HepG2 (cell line): ENCODE measurements around the gene BPHL. TPM values are rescaled to one million over a fixed set of nuclear protein-coding genes. Genes with fewer than 3 reads are reported as not detected.

ENCODE experiments used
- ELF4 ChIP-seq: sonication (generic); formaldehyde crosslinking; IDR thresholded peaks from 2 replicates; pipeline ENCODE4 v1.5.0; 2020; ENCODE audit warnings: missing genetic modification reagents, mild to moderate bottlenecking, moderate library complexity, borderline replicate concordance
- HOXA7 ChIP-seq: sonication (generic); formaldehyde crosslinking; IDR thresholded peaks from 2 replicates; pipeline ENCODE4 v1.8.1; 2022; ENCODE audit warnings: mild to moderate bottlenecking, missing genetic modification reagents, moderate library complexity
- NR1H2 ChIP-seq: sonication (generic); formaldehyde crosslinking; IDR thresholded peaks from 2 replicates; pipeline ENCODE4 v1.8.1; 2022; ENCODE audit warnings: low read depth, missing genetic modification reagents, borderline replicate concordance
- PAF1 ChIP-seq: IDR thresholded peaks from 2 replicates; pipeline ENCODE4 v1.6.1; 2016; ENCODE audit warnings: missing genetic modification reagents, missing compliant biosample characterization
- RARG ChIP-seq: sonication (generic); formaldehyde crosslinking; IDR thresholded peaks from 2 replicates; pipeline ENCODE4 v1.4.0; 2020; ENCODE audit warnings: low read depth, mild to moderate bottlenecking, missing genetic modification reagents
- RXRB ChIP-seq: IDR thresholded peaks from 2 replicates; pipeline ENCODE4 v1.6.1; 2016; ENCODE audit warnings: borderline replicate concordance, missing genetic modification reagents, missing compliant biosample characterization
- SALL1 ChIP-seq: sonication (generic); formaldehyde crosslinking; IDR thresholded peaks from 2 replicates; pipeline ENCODE4 v1.8.0; 2022; ENCODE audit warnings: mild to moderate bottlenecking, missing genetic modification reagents
- SOX6 ChIP-seq, 2 experiments: fragments of 450-650 bp in 1 of 2; sonication (generic) in 1 of 2; formaldehyde crosslinking in 1 of 2; IDR thresholded peaks; 2 replicates each; pipeline versions ENCODE4 v1.4.0 to v1.6.1; 2017 to 2020; ENCODE audit warnings: antibody characterized with exemption in 1 of 2, mild to moderate bottlenecking in 1 of 2, missing genetic modification reagents in 1 of 2
- TAF15 ChIP-seq: fragments of 200-400 bp; formaldehyde crosslinking; IDR thresholded peaks from one replicate; pipeline ENCODE4 v1.6.1; 2018; ENCODE audit warnings: mild to moderate bottlenecking, low read depth, low read length; ENCODE audit not compliant: poor library complexity, severe bottlenecking
- TBL1XR1 ChIP-seq: fragments of 150-350 bp; IDR thresholded peaks from 2 replicates; pipeline ENCODE4 v1.6.1; 2014; ENCODE audit warnings: borderline replicate concordance, low read length; ENCODE audit not compliant: partially characterized antibody
- THYN1 ChIP-seq: sonication (generic); formaldehyde crosslinking; IDR thresholded peaks from 2 replicates; pipeline ENCODE4 v1.8.1; 2023; ENCODE audit warnings: low read depth, mild to moderate bottlenecking, moderate library complexity, missing genetic modification reagents, borderline replicate concordance
- YY1 ChIP-seq: IDR thresholded peaks from 2 replicates; pipeline ENCODE4 v1.6.1; 2011; ENCODE audit warnings: low read length, low read depth, moderate library complexity, mild to moderate bottlenecking; ENCODE audit not compliant: insufficient read depth, insufficient replicate concordance
- ZFP1 ChIP-seq: IDR thresholded peaks from 2 replicates; pipeline ENCODE4 v1.6.1; 2016
- ZNF121 ChIP-seq: sonication (generic); formaldehyde crosslinking; IDR thresholded peaks from 2 replicates; pipeline ENCODE4 v1.5.0; 2020; ENCODE audit warnings: mild to moderate bottlenecking, missing genetic modification reagents
- ZNF367 ChIP-seq: sonication (generic); formaldehyde crosslinking; IDR thresholded peaks from 2 replicates; pipeline ENCODE4 v1.4.0; 2020; ENCODE audit warnings: missing genetic modification reagents, borderline replicate concordance
- polyA plus RNA-seq, 8 experiments: library from polyadenylated mRNA; depleted of rRNA in 3 of 8; stranded (reverse) in 7 of 8; unstranded in 1 of 8; fragments of >200 nt; fragmentation: Illumina TruSeq in 4 of 8; extraction: Trizol in 4 of 8; gene quantifications; 2 replicates each; pipeline versions ENCODE4 v1.2.1 to v1.2.3, GENCODE V29; 2011 to 2016; ENCODE audit warnings: low read depth in 4 of 8, missing spikeins in 1 of 8, mixed read lengths in 1 of 8; ENCODE audit not compliant: insufficient read depth in 1 of 8
- total RNA-seq, 5 experiments: library from RNA; depleted of rRNA; stranded (reverse); fragments of >200 nt; fragmentation: Illumina TruSeq; extraction: Trizol; gene quantifications; 2 replicates each; pipeline ENCODE4 v1.2.3, GENCODE V29; 2016; ENCODE audit warnings: low read depth in 1 of 5
- TF ChIP-seq, protein P1 (sequence below), 2 experiments: IDR thresholded peaks; 2 replicates each; pipeline ENCODE4 v1.6.1; 2011 to 2012; ENCODE audit warnings: low read length in 2 of 2, borderline replicate concordance in 1 of 2, low read depth in 1 of 2, mild to moderate bottlenecking in 1 of 2, moderate library complexity in 1 of 2
- TF ChIP-seq, protein P2 (sequence below): sonication (generic); formaldehyde crosslinking; IDR thresholded peaks from 2 replicates; pipeline ENCODE4 v1.4.0; 2020; ENCODE audit warnings: missing genetic modification reagents
- TF ChIP-seq, protein P3 (sequence below): sonication (generic); formaldehyde crosslinking; IDR thresholded peaks from 2 replicates; pipeline ENCODE4 v1.4.0; 2020; ENCODE audit warnings: mild to moderate bottlenecking, missing genetic modification reagents, borderline replicate concordance

The BPHL gene
- total and polyA plus RNA-seq, 2 of the 13 experiments (the other 11 are each of a cell fraction or from before 2014, with no cell fraction given), result 37.8 to 39.5 TPM

GRCh38 chr6:3139090-3139903, 20.8 kb downstream of the BPHL start (continued):
- TF ChIP-seq, protein P1, sequence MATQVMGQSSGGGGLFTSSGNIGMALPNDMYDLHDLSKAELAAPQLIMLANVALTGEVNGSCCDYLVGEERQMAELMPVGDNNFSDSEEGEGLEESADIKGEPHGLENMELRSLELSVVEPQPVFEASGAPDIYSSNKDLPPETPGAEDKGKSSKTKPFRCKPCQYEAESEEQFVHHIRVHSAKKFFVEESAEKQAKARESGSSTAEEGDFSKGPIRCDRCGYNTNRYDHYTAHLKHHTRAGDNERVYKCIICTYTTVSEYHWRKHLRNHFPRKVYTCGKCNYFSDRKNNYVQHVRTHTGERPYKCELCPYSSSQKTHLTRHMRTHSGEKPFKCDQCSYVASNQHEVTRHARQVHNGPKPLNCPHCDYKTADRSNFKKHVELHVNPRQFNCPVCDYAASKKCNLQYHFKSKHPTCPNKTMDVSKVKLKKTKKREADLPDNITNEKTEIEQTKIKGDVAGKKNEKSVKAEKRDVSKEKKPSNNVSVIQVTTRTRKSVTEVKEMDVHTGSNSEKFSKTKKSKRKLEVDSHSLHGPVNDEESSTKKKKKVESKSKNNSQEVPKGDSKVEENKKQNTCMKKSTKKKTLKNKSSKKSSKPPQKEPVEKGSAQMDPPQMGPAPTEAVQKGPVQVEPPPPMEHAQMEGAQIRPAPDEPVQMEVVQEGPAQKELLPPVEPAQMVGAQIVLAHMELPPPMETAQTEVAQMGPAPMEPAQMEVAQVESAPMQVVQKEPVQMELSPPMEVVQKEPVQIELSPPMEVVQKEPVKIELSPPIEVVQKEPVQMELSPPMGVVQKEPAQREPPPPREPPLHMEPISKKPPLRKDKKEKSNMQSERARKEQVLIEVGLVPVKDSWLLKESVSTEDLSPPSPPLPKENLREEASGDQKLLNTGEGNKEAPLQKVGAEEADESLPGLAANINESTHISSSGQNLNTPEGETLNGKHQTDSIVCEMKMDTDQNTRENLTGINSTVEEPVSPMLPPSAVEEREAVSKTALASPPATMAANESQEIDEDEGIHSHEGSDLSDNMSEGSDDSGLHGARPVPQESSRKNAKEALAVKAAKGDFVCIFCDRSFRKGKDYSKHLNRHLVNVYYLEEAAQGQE (IDR thresholded peaks at IDR 0.05; ENCODE audit: borderline replicate concordance in 1 of 2, low read depth in 1 of 2, low read length in 2 of 2), result peak in 1 of 2 experiments; percentile 34; a peak in 1 of 4 replicates
- TF ChIP-seq ZNF367 (CRISPR knock-in tag) (no peak), PAF1 (CRISPR knock-in tag) (no peak), TBL1XR1 (peak; percentile 85), TAF15 (no peak), NR1H2 (CRISPR knock-in tag) (peak; percentile 44; the same call in 1 of the 2 replicates), THYN1 (CRISPR knock-in tag) (0 out of 2 replicates have a peak, but pooled peaks have one; percentile 63), ZNF121 (CRISPR knock-in tag) (0 out of 2 replicates have a peak, but pooled peaks have one; percentile 35), SOX6 (IDR thresholded peaks at IDR 0.05) (no peak), SOX6 (CRISPR knock-in tag; IDR thresholded peaks at IDR 0.05) (peak; percentile 91), RXRB (CRISPR knock-in tag) (peak; percentile 99), HOXA7 (CRISPR knock-in tag) (no peak), ZFP1 (CRISPR knock-in tag) (peak; percentile 80; the same call in 1 of the 2 replicates), RARG (CRISPR knock-in tag) (peak; percentile 90; the same call in 1 of the 2 replicates), ELF4 (0 out of 2 replicates have a peak, but pooled peaks have one; percentile 44), YY1 (peak; percentile 33), SALL1 (CRISPR knock-in tag) (peak; percentile 99)
- TF ChIP-seq, protein P2, sequence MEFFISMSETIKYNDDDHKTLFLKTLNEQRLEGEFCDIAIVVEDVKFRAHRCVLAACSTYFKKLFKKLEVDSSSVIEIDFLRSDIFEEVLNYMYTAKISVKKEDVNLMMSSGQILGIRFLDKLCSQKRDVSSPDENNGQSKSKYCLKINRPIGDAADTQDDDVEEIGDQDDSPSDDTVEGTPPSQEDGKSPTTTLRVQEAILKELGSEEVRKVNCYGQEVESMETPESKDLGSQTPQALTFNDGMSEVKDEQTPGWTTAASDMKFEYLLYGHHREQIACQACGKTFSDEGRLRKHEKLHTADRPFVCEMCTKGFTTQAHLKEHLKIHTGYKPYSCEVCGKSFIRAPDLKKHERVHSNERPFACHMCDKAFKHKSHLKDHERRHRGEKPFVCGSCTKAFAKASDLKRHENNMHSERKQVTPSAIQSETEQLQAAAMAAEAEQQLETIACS (CRISPR knock-in tag), result no peak; the same call in 1 of the 2 replicates
- TF ChIP-seq, protein P3, sequence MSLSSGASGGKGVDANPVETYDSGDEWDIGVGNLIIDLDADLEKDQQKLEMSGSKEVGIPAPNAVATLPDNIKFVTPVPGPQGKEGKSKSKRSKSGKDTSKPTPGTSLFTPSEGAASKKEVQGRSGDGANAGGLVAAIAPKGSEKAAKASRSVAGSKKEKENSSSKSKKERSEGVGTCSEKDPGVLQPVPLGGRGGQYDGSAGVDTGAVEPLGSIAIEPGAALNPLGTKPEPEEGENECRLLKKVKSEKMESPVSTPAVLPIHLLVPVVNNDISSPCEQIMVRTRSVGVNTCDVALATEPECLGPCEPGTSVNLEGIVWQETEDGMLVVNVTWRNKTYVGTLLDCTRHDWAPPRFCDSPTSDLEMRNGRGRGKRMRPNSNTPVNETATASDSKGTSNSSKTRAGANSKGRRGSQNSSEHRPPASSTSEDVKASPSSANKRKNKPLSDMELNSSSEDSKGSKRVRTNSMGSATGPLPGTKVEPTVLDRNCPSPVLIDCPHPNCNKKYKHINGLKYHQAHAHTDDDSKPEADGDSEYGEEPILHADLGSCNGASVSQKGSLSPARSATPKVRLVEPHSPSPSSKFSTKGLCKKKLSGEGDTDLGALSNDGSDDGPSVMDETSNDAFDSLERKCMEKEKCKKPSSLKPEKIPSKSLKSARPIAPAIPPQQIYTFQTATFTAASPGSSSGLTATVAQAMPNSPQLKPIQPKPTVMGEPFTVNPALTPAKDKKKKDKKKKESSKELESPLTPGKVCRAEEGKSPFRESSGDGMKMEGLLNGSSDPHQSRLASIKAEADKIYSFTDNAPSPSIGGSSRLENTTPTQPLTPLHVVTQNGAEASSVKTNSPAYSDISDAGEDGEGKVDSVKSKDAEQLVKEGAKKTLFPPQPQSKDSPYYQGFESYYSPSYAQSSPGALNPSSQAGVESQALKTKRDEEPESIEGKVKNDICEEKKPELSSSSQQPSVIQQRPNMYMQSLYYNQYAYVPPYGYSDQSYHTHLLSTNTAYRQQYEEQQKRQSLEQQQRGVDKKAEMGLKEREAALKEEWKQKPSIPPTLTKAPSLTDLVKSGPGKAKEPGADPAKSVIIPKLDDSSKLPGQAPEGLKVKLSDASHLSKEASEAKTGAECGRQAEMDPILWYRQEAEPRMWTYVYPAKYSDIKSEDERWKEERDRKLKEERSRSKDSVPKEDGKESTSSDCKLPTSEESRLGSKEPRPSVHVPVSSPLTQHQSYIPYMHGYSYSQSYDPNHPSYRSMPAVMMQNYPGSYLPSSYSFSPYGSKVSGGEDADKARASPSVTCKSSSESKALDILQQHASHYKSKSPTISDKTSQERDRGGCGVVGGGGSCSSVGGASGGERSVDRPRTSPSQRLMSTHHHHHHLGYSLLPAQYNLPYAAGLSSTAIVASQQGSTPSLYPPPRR (CRISPR knock-in tag), result peak; percentile 88; the same call in 1 of the 2 replicates
